Measurements from ENCODE around the gene PRKCB. TPM values are rescaled to one million over a fixed set of nuclear protein-coding genes. Genes with fewer than 3 reads are reported as not detected.

Gene PRKCB
- total and polyA plus RNA-seq, 2 donors (not counting 1 experiment from before 2014, with no cell fraction given), result 0.01 TPM; not detected in 1

GRCh38 chr16:24132797-24133155, 297.0 kb downstream of the PRKCB start:
- H3K79me2 ChIP-seq (ENCODE audit: control insufficient read depth, insufficient read depth, low read length), result no peaks in the 10 kb centered on the region
- H3K4me1 ChIP-seq (ENCODE audit: control insufficient read depth, extremely low read depth, insufficient read depth, low read length), result no peaks in the 10 kb centered on the region
- no peaks in the 10 kb centered on the region for H3K36me3 ChIP-seq (ENCODE audit: control insufficient read depth, insufficient read depth, low read length)
- no peak overlapping the region for H3K9ac ChIP-seq (ENCODE audit: insufficient read depth, low read length)
- H2AFZ ChIP-seq (ENCODE audit: low read length), result no peak overlapping the region
- no peak for DNase-seq (ENCODE audit: low read depth in 2 of 2)
- H3K4me3 ChIP-seq (replicated peaks in 1 of 4; ENCODE audit: control extremely low read depth in 1 of 4, insufficient read depth in 1 of 4, low read depth in 3 of 4, low read length in 4 of 4), result no peak overlapping the region
- H4K20me1 ChIP-seq (ENCODE audit: control insufficient read depth, extremely low read depth, insufficient read depth, low read length), result no peaks in the 10 kb centered on the region
- no peaks in the 10 kb centered on the region for H3K27me3 ChIP-seq (ENCODE audit: control insufficient read depth, insufficient read depth, low read length)
- no peak overlapping the region for H3K4me2 ChIP-seq (ENCODE audit: extremely low read depth, insufficient read depth, low read length)
- TF ChIP-seq CTCF (conservative IDR thresholded peaks at IDR 0.05 in 1 of 2, IDR thresholded peaks at IDR 0.05 in 1 of 2; ENCODE audit: low read depth in 1 of 2, low read length in 2 of 2), result no peak
- no peak for TF ChIP-seq EZH2 (IDR thresholded peaks at IDR 0.05; ENCODE audit: low read length, missing control alignments)
- no peak overlapping the region for H3K27ac ChIP-seq (ENCODE audit: insufficient read depth, low read length)
- no peaks in the 10 kb centered on the region for H3K9me3 ChIP-seq (ENCODE audit: control insufficient read depth, insufficient read depth, low read depth, low read length)

- no peak for DNase-seq (ENCODE audit: low read depth in 2 of 2)
- no peak overlapping the region for H3K4me3 ChIP-seq (replicated peaks in 1 of 4; ENCODE audit: control extremely low read depth in 1 of 4, insufficient read depth in 1 of 4, low read depth in 3 of 4, low read length in 4 of 4)
- no peaks in the 10 kb centered on the region for H3K27me3 ChIP-seq (ENCODE audit: control insufficient read depth, insufficient read depth, low read length)
- H3K4me2 ChIP-seq (ENCODE audit: extremely low read depth, insufficient read depth, low read length), result no peak overlapping the region
- H4K20me1 ChIP-seq (ENCODE audit: control insufficient read depth, extremely low read depth, insufficient read depth, low read length), result no peaks in the 10 kb centered on the region
- H3K9me3 ChIP-seq (ENCODE audit: control insufficient read depth, insufficient read depth, low read depth, low read length), result no peaks in the 10 kb centered on the region
- H3K9ac ChIP-seq (ENCODE audit: insufficient read depth, low read length), result no peak overlapping the region
- TF ChIP-seq EZH2 (IDR thresholded peaks at IDR 0.05; ENCODE audit: low read length, missing control alignments) (no peak), CTCF (conservative IDR thresholded peaks at IDR 0.05 in 1 of 2, IDR thresholded peaks at IDR 0.05 in 1 of 2; ENCODE audit: low read depth in 1 of 2, low read length in 2 of 2) (no peak)
- H3K27ac ChIP-seq (ENCODE audit: insufficient read depth, low read length), result no peak overlapping the region
- H3K79me2 ChIP-seq (ENCODE audit: control insufficient read depth, insufficient read depth, low read length), result no peaks in the 10 kb centered on the region
- no peaks in the 10 kb centered on the region for H3K36me3 ChIP-seq (ENCODE audit: control insufficient read depth, insufficient read depth, low read length)
- H3K4me1 ChIP-seq (ENCODE audit: control insufficient read depth, extremely low read depth, insufficient read depth, low read length), result no peaks in the 10 kb centered on the region
- no peak overlapping the region for H2AFZ ChIP-seq (ENCODE audit: low read length)
Measured at GRCh38 chr16:24135624-24136565, 300.1 kb downstream of the PRKCB start.

GRCh38 chr16:24138024-24138423, 302.2 kb downstream of the PRKCB start:
- no peaks in the 10 kb centered on the region for H3K36me3 ChIP-seq (ENCODE audit: control insufficient read depth, insufficient read depth, low read length)
- no peaks in the 10 kb centered on the region for H3K79me2 ChIP-seq (ENCODE audit: control insufficient read depth, insufficient read depth, low read length)
- TF ChIP-seq EZH2 (IDR thresholded peaks at IDR 0.05; ENCODE audit: low read length, missing control alignments), result no peak
- TF ChIP-seq CTCF (conservative IDR thresholded peaks at IDR 0.05 in 1 of 2, IDR thresholded peaks at IDR 0.05 in 1 of 2; ENCODE audit: low read depth in 1 of 2, low read length in 2 of 2), result no peak
- no peak overlapping the region for H2AFZ ChIP-seq (ENCODE audit: low read length)
- no peak overlapping the region for H3K27ac ChIP-seq (ENCODE audit: insufficient read depth, low read length)
- H3K9me3 ChIP-seq (ENCODE audit: control insufficient read depth, insufficient read depth, low read depth, low read length), result no peaks in the 10 kb centered on the region
- H3K4me2 ChIP-seq (ENCODE audit: extremely low read depth, insufficient read depth, low read length), result no peak overlapping the region
- H3K9ac ChIP-seq (ENCODE audit: insufficient read depth, low read length), result no peak overlapping the region
- no peaks in the 10 kb centered on the region for H3K27me3 ChIP-seq (ENCODE audit: control insufficient read depth, insufficient read depth, low read length)
- H4K20me1 ChIP-seq (ENCODE audit: control insufficient read depth, extremely low read depth, insufficient read depth, low read length), result no peaks in the 10 kb centered on the region
- no peak overlapping the region for H3K4me3 ChIP-seq (replicated peaks in 1 of 4; ENCODE audit: control extremely low read depth in 1 of 4, insufficient read depth in 1 of 4, low read depth in 3 of 4, low read length in 4 of 4)
- H3K4me1 ChIP-seq (ENCODE audit: control insufficient read depth, extremely low read depth, insufficient read depth, low read length), result no peaks in the 10 kb centered on the region
- no peak for DNase-seq (ENCODE audit: low read depth in 2 of 2)
